Nephron progenitor cell (in vitro differentiated cells): Measurements from ENCODE around the gene ST6GALNAC3.

Experiments used
- DNase-seq: peaks from one replicate; pipeline ENCODE4 v3.0.0; 2021
- H3K27ac Mint-ChIP-seq: 2 replicates; pipeline ENCODE4 v1.8.0; 2021; ENCODE audit warnings: mild to moderate bottlenecking, moderate library complexity, mixed read lengths
- H3K27me3 Mint-ChIP-seq: 2 replicates; pipeline ENCODE4 v1.8.0; 2021; ENCODE audit warnings: mild to moderate bottlenecking, low read depth, mixed read lengths; ENCODE audit not compliant: poor library complexity
- H3K36me3 Mint-ChIP-seq: 2 replicates; pipeline ENCODE4 v1.8.0; 2021; ENCODE audit warnings: low read depth, mixed read lengths
- H3K4me1 Mint-ChIP-seq: 2 replicates; pipeline ENCODE4 v1.8.0; 2021; ENCODE audit warnings: mixed read lengths
- H3K4me3 Mint-ChIP-seq: 2 replicates; pipeline ENCODE4 v1.8.0; 2021; ENCODE audit warnings: mild to moderate bottlenecking, moderate library complexity, mixed read lengths
- H3K9me3 Mint-ChIP-seq: 2 replicates; pipeline ENCODE4 v1.8.0; 2021; ENCODE audit warnings: mild to moderate bottlenecking, moderate library complexity, mixed read lengths
- CTCF ChIP-seq: fragments of 200-600 bp; sonication (generic); IDR thresholded peaks from 2 replicates; pipeline ENCODE4 v1.5.0; 2021; ENCODE audit warnings: antibody characterized with exemption

Gene ST6GALNAC3

GRCh38 chr1:76300556-76300955 is 226.0 kb downstream of the ST6GALNAC3 start:
- no peaks in the 10 kb centered on the region for H3K9me3 Mint-ChIP-seq
- no peak overlapping the region for H3K4me3 Mint-ChIP-seq

GRCh38 chr1:76302711-76303339 is 228.3 kb downstream of the ST6GALNAC3 start:
- no peaks in the 10 kb centered on the region for H3K27me3 Mint-ChIP-seq
- no peak for DNase-seq
- no peaks in the 10 kb centered on the region for H3K36me3 Mint-ChIP-seq
- H3K9me3 Mint-ChIP-seq: no peaks in the 10 kb centered on the region
- no peak overlapping the region for H3K4me3 Mint-ChIP-seq
- no peak overlapping the region for H3K27ac Mint-ChIP-seq
- TF ChIP-seq CTCF: no peak
- H3K4me1 Mint-ChIP-seq: peaks cover 25% of the 10 kb centered on the region

More at GRCh38 chr1:76300556-76300955, 226.0 kb downstream of the ST6GALNAC3 start:
- H3K27me3 Mint-ChIP-seq: no peaks in the 10 kb centered on the region
- no peaks in the 10 kb centered on the region for H3K36me3 Mint-ChIP-seq
- H3K27ac Mint-ChIP-seq: no peak overlapping the region
- H3K4me1 Mint-ChIP-seq: peaks cover 27% of the 10 kb centered on the region
- TF ChIP-seq CTCF: no peak
- DNase-seq: no peak

- no peaks in the 10 kb centered on the region for H3K36me3 Mint-ChIP-seq
- H3K4me1 Mint-ChIP-seq: peaks cover 20% of the 10 kb centered on the region
- no peak overlapping the region for H3K4me3 Mint-ChIP-seq
- no peak for TF ChIP-seq CTCF
- no peaks in the 10 kb centered on the region for H3K27me3 Mint-ChIP-seq
- no peak for DNase-seq
- H3K27ac Mint-ChIP-seq: no peak overlapping the region
- no peaks in the 10 kb centered on the region for H3K9me3 Mint-ChIP-seq
Measured at GRCh38 chr1:76303340-76303717, 228.8 kb downstream of the ST6GALNAC3 start.

- no peak overlapping the region for H3K4me3 Mint-ChIP-seq
- H3K27ac Mint-ChIP-seq: no peak overlapping the region
- peaks cover 17% of the 10 kb centered on the region for H3K4me1 Mint-ChIP-seq
- DNase-seq: no peak
- peaks cover 27% of the 10 kb centered on the region for H3K36me3 Mint-ChIP-seq
- TF ChIP-seq CTCF: no peak
- no peaks in the 10 kb centered on the region for H3K27me3 Mint-ChIP-seq
- peaks cover 14% of the 10 kb centered on the region for H3K9me3 Mint-ChIP-seq
Measured at GRCh38 chr1:76313304-76313703, 238.8 kb downstream of the ST6GALNAC3 start.

- no peak overlapping the region for H3K27ac Mint-ChIP-seq
- DNase-seq: no peak
- H3K9me3 Mint-ChIP-seq: peaks cover 14% of the 10 kb centered on the region
- no peak for TF ChIP-seq CTCF
- H3K27me3 Mint-ChIP-seq: no peaks in the 10 kb centered on the region
- H3K36me3 Mint-ChIP-seq: peaks cover 27% of the 10 kb centered on the region
- H3K4me3 Mint-ChIP-seq: no peak overlapping the region
- peaks cover 7% of the 10 kb centered on the region for H3K4me1 Mint-ChIP-seq
Measured at GRCh38 chr1:76314730-76315129, 240.2 kb downstream of the ST6GALNAC3 start.

- H3K9me3 Mint-ChIP-seq: peaks cover 6% of the 10 kb centered on the region
- H3K27me3 Mint-ChIP-seq: no peaks in the 10 kb centered on the region
- H3K36me3 Mint-ChIP-seq: peaks cover 14% of the 10 kb centered on the region
- peaks cover 5% of the 10 kb centered on the region for H3K4me1 Mint-ChIP-seq
- no peak overlapping the region for H3K4me3 Mint-ChIP-seq
- TF ChIP-seq CTCF: no peak
- DNase-seq: no peak
- H3K27ac Mint-ChIP-seq: no peak overlapping the region
Measured at GRCh38 chr1:76317299-76317900, 242.9 kb downstream of the ST6GALNAC3 start.
